ENCODE measurements around the gene ADAD1.

ADAD1 gene

GRCh38 chr4:122450847-122451246, 72.0 kb downstream of the ADAD1 start:
- no peaks in the 10 kb centered on the region for H3K27me3 ChIP-seq (ENCODE audit: control insufficient read depth in 1 of 2, insufficient read depth in 2 of 2, low read length in 2 of 2)
- H3K9me3 ChIP-seq (ENCODE audit: control insufficient read depth in 1 of 2, low read length in 2 of 2): no peaks in the 10 kb centered on the region
- H3K36me3 ChIP-seq (ENCODE audit: control insufficient read depth in 1 of 2, insufficient read depth in 2 of 2, low read length in 2 of 2): no peaks in the 10 kb centered on the region
- H3K27ac ChIP-seq (ENCODE audit: low read depth, low read length): no peak overlapping the region
- no peak overlapping the region for H3K4me3 ChIP-seq (ENCODE audit: low read depth in 1 of 2, low read length in 2 of 2)
- no peaks in the 10 kb centered on the region for H3K4me1 ChIP-seq (ENCODE audit: control insufficient read depth in 1 of 2, insufficient read depth in 2 of 2, low read length in 2 of 2)
- no peak overlapping the region for H3K9ac ChIP-seq (ENCODE audit: low read depth in 1 of 2, low read length in 2 of 2)

- H3K4me1 ChIP-seq (ENCODE audit: control insufficient read depth in 1 of 2, insufficient read depth in 2 of 2, low read length in 2 of 2): no peaks in the 10 kb centered on the region
- H3K9me3 ChIP-seq (ENCODE audit: control insufficient read depth in 1 of 2, low read length in 2 of 2): no peaks in the 10 kb centered on the region
- no peak overlapping the region for H3K9ac ChIP-seq (ENCODE audit: low read depth in 1 of 2, low read length in 2 of 2)
- no peaks in the 10 kb centered on the region for H3K36me3 ChIP-seq (ENCODE audit: control insufficient read depth in 1 of 2, insufficient read depth in 2 of 2, low read length in 2 of 2)
- no peak overlapping the region for H3K27ac ChIP-seq (ENCODE audit: low read depth, low read length)
- no peak overlapping the region for H3K4me3 ChIP-seq (ENCODE audit: low read depth in 1 of 2, low read length in 2 of 2)
- no peaks in the 10 kb centered on the region for H3K27me3 ChIP-seq (ENCODE audit: control insufficient read depth in 1 of 2, insufficient read depth in 2 of 2, low read length in 2 of 2)
These were observed 74.7 kb downstream of the ADAD1 start for GRCh38 chr4:122453384-122453995.

GRCh38 chr4:122456231-122457116, 77.7 kb downstream of the ADAD1 start, which contains the start of gene IL2:
Gene IL2, minus strand, starts transcription at chr4:122456725. Its CDS starts 285 bp downstream, at chr4:122456440.
- H3K4me1 ChIP-seq (ENCODE audit: control insufficient read depth in 1 of 2, insufficient read depth in 2 of 2, low read length in 2 of 2): no peaks in the 10 kb centered on the region
- H3K4me3 ChIP-seq (ENCODE audit: low read depth in 1 of 2, low read length in 2 of 2): no peak within 1 kb of the TSS
- no peaks in the 10 kb centered on the region for H3K9me3 ChIP-seq (ENCODE audit: control insufficient read depth in 1 of 2, low read length in 2 of 2)
- no peak within 1 kb of the TSS for H3K9ac ChIP-seq (ENCODE audit: low read depth in 1 of 2, low read length in 2 of 2)
- H3K36me3 ChIP-seq (ENCODE audit: control insufficient read depth in 1 of 2, insufficient read depth in 2 of 2, low read length in 2 of 2): no peaks in the 10 kb centered on the region
- H3K27ac ChIP-seq (ENCODE audit: low read depth, low read length): no peak within 1 kb of the TSS
- no peaks in the 10 kb centered on the region for H3K27me3 ChIP-seq (ENCODE audit: control insufficient read depth in 1 of 2, insufficient read depth in 2 of 2, low read length in 2 of 2)

- H3K4me3 ChIP-seq (ENCODE audit: low read depth in 1 of 2, low read length in 2 of 2): peak overlapping the region; percentile 41 to 50
- H3K9ac ChIP-seq (ENCODE audit: low read depth in 1 of 2, low read length in 2 of 2): peak overlapping the region in 1 of 2 donors; percentile 21
- H3K4me1 ChIP-seq (ENCODE audit: control insufficient read depth in 1 of 2, insufficient read depth in 2 of 2, low read length in 2 of 2): no peaks in the 10 kb centered on the region
- no peak overlapping the region for H3K27ac ChIP-seq (ENCODE audit: low read depth, low read length)
- no peaks in the 10 kb centered on the region for H3K9me3 ChIP-seq (ENCODE audit: control insufficient read depth in 1 of 2, low read length in 2 of 2)
- no peaks in the 10 kb centered on the region for H3K27me3 ChIP-seq (ENCODE audit: control insufficient read depth in 1 of 2, insufficient read depth in 2 of 2, low read length in 2 of 2)
- H3K36me3 ChIP-seq (ENCODE audit: control insufficient read depth in 1 of 2, insufficient read depth in 2 of 2, low read length in 2 of 2): no peaks in the 10 kb centered on the region
These were observed 79.8 kb downstream of the ADAD1 start for GRCh38 chr4:122458625-122459024.

GRCh38 chr4:122469457-122469856, 90.6 kb downstream of the ADAD1 start:
- Histone ChIP-seq H3K27ac (ENCODE audit: low read depth, low read length) (no peak overlapping the region), H3K9me3 (ENCODE audit: control insufficient read depth in 1 of 2, low read length in 2 of 2) (no peaks in the 10 kb centered on the region), H3K36me3 (ENCODE audit: control insufficient read depth in 1 of 2, insufficient read depth in 2 of 2, low read length in 2 of 2) (no peaks in the 10 kb centered on the region), H3K4me3 (ENCODE audit: low read depth in 1 of 2, low read length in 2 of 2) (no peak overlapping the region), H3K27me3 (ENCODE audit: control insufficient read depth in 1 of 2, insufficient read depth in 2 of 2, low read length in 2 of 2) (no peaks in the 10 kb centered on the region), H3K9ac (ENCODE audit: low read depth in 1 of 2, low read length in 2 of 2) (no peak overlapping the region), H3K4me1 (ENCODE audit: control insufficient read depth in 1 of 2, insufficient read depth in 2 of 2, low read length in 2 of 2) (no peaks in the 10 kb centered on the region)

- Histone ChIP-seq H3K9me3 (ENCODE audit: control insufficient read depth in 1 of 2, low read length in 2 of 2) (no peaks in the 10 kb centered on the region), H3K27ac (ENCODE audit: low read depth, low read length) (no peak overlapping the region), H3K36me3 (ENCODE audit: control insufficient read depth in 1 of 2, insufficient read depth in 2 of 2, low read length in 2 of 2) (no peaks in the 10 kb centered on the region), H3K9ac (ENCODE audit: low read depth in 1 of 2, low read length in 2 of 2) (no peak overlapping the region), H3K27me3 (ENCODE audit: control insufficient read depth in 1 of 2, insufficient read depth in 2 of 2, low read length in 2 of 2) (no peaks in the 10 kb centered on the region), H3K4me1 (ENCODE audit: control insufficient read depth in 1 of 2, insufficient read depth in 2 of 2, low read length in 2 of 2) (no peaks in the 10 kb centered on the region), H3K4me3 (ENCODE audit: low read depth in 1 of 2, low read length in 2 of 2) (no peak overlapping the region)
These were observed 96.4 kb downstream of the ADAD1 start for GRCh38 chr4:122475233-122475632.

- no peak overlapping the region for H3K9ac ChIP-seq (ENCODE audit: low read depth in 1 of 2, low read length in 2 of 2)
- no peaks in the 10 kb centered on the region for H3K27me3 ChIP-seq (ENCODE audit: control insufficient read depth in 1 of 2, insufficient read depth in 2 of 2, low read length in 2 of 2)
These were observed 97.3 kb downstream of the ADAD1 start for GRCh38 chr4:122476126-122476525.

GRCh38 chr4:122476745-122477144, 97.9 kb downstream of the ADAD1 start:
- H3K27me3 ChIP-seq (ENCODE audit: control insufficient read depth in 1 of 2, insufficient read depth in 2 of 2, low read length in 2 of 2): no peaks in the 10 kb centered on the region
- no peak overlapping the region for H3K27ac ChIP-seq (ENCODE audit: low read depth, low read length)
- no peaks in the 10 kb centered on the region for H3K36me3 ChIP-seq (ENCODE audit: control insufficient read depth in 1 of 2, insufficient read depth in 2 of 2, low read length in 2 of 2)
- H3K9me3 ChIP-seq (ENCODE audit: control insufficient read depth in 1 of 2, low read length in 2 of 2): no peaks in the 10 kb centered on the region
- no peak overlapping the region for H3K9ac ChIP-seq (ENCODE audit: low read depth in 1 of 2, low read length in 2 of 2)
- no peaks in the 10 kb centered on the region for H3K4me1 ChIP-seq (ENCODE audit: control insufficient read depth in 1 of 2, insufficient read depth in 2 of 2, low read length in 2 of 2)
- no peak overlapping the region for H3K4me3 ChIP-seq (ENCODE audit: low read depth in 1 of 2, low read length in 2 of 2)

More at GRCh38 chr4:122476126-122476525, 97.3 kb downstream of the ADAD1 start:
- Histone ChIP-seq H3K4me1 (ENCODE audit: control insufficient read depth in 1 of 2, insufficient read depth in 2 of 2, low read length in 2 of 2) (no peaks in the 10 kb centered on the region), H3K4me3 (ENCODE audit: low read depth in 1 of 2, low read length in 2 of 2) (no peak overlapping the region), H3K9me3 (ENCODE audit: control insufficient read depth in 1 of 2, low read length in 2 of 2) (no peaks in the 10 kb centered on the region), H3K27ac (ENCODE audit: low read depth, low read length) (no peak overlapping the region), H3K36me3 (ENCODE audit: control insufficient read depth in 1 of 2, insufficient read depth in 2 of 2, low read length in 2 of 2) (no peaks in the 10 kb centered on the region)
